OCI-LY7 (cell line): ENCODE data around the gene PLXNA1. TPM values are rescaled to one million over a fixed set of nuclear protein-coding genes. Genes with fewer than 3 reads are reported as not detected.

Experiments used
- BruUV-seq: library from RNA; stranded (reverse); fragments of 400-500 nt; replicated peaks from 2 replicates; lab custom pipeline; 2021; lab: Mats Ljungman, UMichigan
- CTCF ChIA-PET: fragments of 300-600 bp; sonication (Branson Sonifier 250); formaldehyde crosslinking; loops from one replicate; lab custom pipeline; 2022; ENCODE audit warnings: antibody characterized with exemption; ENCODE audit not compliant: unreplicated experiment; lab: Charles Lee
- POLR2A ChIA-PET: fragments of 300-600 bp; sonication (Branson Sonifier 250); formaldehyde crosslinking; loops from one replicate; lab custom pipeline; 2022; ENCODE audit warnings: antibody characterized with exemption; lab: Charles Lee
- DNase-seq: peaks from one replicate; pipeline ENCODE4 v3.0.0-alpha.2; 2015; ENCODE audit warnings: low spot score
- H2AFZ ChIP-seq: fragments of 200-600 bp; sonication (generic), shearing (Covaris generic); 2 replicates; pipeline ENCODE4 v1.6.1; 2014; ENCODE audit warnings: mild to moderate bottlenecking, antibody characterized with exemption, low read length, moderate library complexity
- H3K27ac ChIP-seq: fragments of 200-600 bp; sonication (generic); 2 replicates; pipeline ENCODE4 v1.5.1; 2014; ENCODE audit warnings: mixed run types, low read depth, mild to moderate bottlenecking, moderate library complexity, low read length, inconsistent platforms; ENCODE audit not compliant: poor library complexity, severe bottlenecking
- H3K36me3 ChIP-seq: fragments of 200-600 bp; sonication (generic); 2 replicates; pipeline ENCODE4 v1.6.1; 2014; ENCODE audit warnings: mild to moderate bottlenecking, antibody characterized with exemption, low read length, moderate library complexity, mixed read lengths; ENCODE audit not compliant: insufficient read depth
- H3K4me1 ChIP-seq: fragments of 200-600 bp; sonication (generic); 2 replicates; pipeline ENCODE4 v1.5.1; 2014; ENCODE audit warnings: mild to moderate bottlenecking, low read length; ENCODE audit not compliant: insufficient read depth, poor library complexity, severe bottlenecking
- H3K4me2 ChIP-seq: fragments of 200-600 bp; sonication (generic); 2 replicates; pipeline ENCODE4 v1.6.1; 2014; ENCODE audit warnings: mild to moderate bottlenecking, low read length
- H3K4me3 ChIP-seq: fragments of 200-600 bp; sonication (generic); 2 replicates; pipeline ENCODE4 v1.5.1; 2014; ENCODE audit warnings: mild to moderate bottlenecking, low read depth, low read length; ENCODE audit not compliant: poor library complexity, severe bottlenecking
- H3K79me2 ChIP-seq: fragments of 200-600 bp; sonication (generic); 2 replicates; pipeline ENCODE4 v1.6.1; 2016; ENCODE audit warnings: low read depth, mild to moderate bottlenecking, low read length, moderate library complexity, mixed read lengths; ENCODE audit not compliant: insufficient read depth
- H3K9me2 ChIP-seq: fragments of 200-600 bp; sonication (generic); 2 replicates; pipeline ENCODE4 v1.6.1; 2016; ENCODE audit warnings: mild to moderate bottlenecking, low read length, mixed read lengths; ENCODE audit not compliant: insufficient read depth
- H3K9me3 ChIP-seq: fragments of 200-600 bp; sonication (generic); 2 replicates; pipeline ENCODE4 v1.6.1; 2014; ENCODE audit warnings: mild to moderate bottlenecking, mixed run types, low read length, mixed read lengths
- H4K20me1 ChIP-seq: fragments of 200-600 bp; sonication (generic); 2 replicates; pipeline ENCODE4 v1.6.1; 2014; ENCODE audit warnings: mild to moderate bottlenecking, antibody characterized with exemption, low read length, moderate library complexity, mixed read lengths; ENCODE audit not compliant: insufficient read depth
- EZH2phosphoT487 ChIP-seq: fragments of 200-600 bp; sonication (generic); IDR thresholded peaks from 2 replicates; pipeline ENCODE4 v1.6.1; 2018; ENCODE audit warnings: low read depth, borderline replicate concordance, mild to moderate bottlenecking, mixed run types, antibody characterized with exemption, low read length, moderate library complexity, mixed read lengths
- intact Hi-C: fragments of 100-400 bp; cut with micrococcal nuclease; formaldehyde crosslinking; loops from one replicate; pipeline ENCODE4 v1.10.0; 2022; ENCODE audit not compliant: unreplicated experiment
- total RNA-seq, 2 experiments: library from RNA; depleted of rRNA in 1 of 2; stranded (reverse); fragments of >200 nt in 1 of 2; shearing (Covaris generic) in 1 of 2; gene quantifications; 2 replicates each; pipeline ENCODE4 v1.2.3, GENCODE V29; 2014 to 2022
- TF ChIP-seq, protein P1 (sequence below): fragments of 200-600 bp; sonication (generic); conservative IDR thresholded peaks from 2 replicates; pipeline ENCODE4 v1.5.1; 2014; ENCODE audit warnings: mild to moderate bottlenecking, antibody characterized with exemption, low read length, moderate library complexity, mixed read lengths

The PLXNA1 gene
- total RNA-seq, 2 experiments from 2014 or later: 3.6 to 4.4 TPM

- no peak for TF ChIP-seq EZH2phosphoT487
- TF ChIP-seq, protein P1, sequence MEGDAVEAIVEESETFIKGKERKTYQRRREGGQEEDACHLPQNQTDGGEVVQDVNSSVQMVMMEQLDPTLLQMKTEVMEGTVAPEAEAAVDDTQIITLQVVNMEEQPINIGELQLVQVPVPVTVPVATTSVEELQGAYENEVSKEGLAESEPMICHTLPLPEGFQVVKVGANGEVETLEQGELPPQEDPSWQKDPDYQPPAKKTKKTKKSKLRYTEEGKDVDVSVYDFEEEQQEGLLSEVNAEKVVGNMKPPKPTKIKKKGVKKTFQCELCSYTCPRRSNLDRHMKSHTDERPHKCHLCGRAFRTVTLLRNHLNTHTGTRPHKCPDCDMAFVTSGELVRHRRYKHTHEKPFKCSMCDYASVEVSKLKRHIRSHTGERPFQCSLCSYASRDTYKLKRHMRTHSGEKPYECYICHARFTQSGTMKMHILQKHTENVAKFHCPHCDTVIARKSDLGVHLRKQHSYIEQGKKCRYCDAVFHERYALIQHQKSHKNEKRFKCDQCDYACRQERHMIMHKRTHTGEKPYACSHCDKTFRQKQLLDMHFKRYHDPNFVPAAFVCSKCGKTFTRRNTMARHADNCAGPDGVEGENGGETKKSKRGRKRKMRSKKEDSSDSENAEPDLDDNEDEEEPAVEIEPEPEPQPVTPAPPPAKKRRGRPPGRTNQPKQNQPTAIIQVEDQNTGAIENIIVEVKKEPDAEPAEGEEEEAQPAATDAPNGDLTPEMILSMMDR: no peak
- H3K4me1 ChIP-seq: no peaks in the 10 kb centered on the region
- no peak for DNase-seq
Measured at GRCh38 chr3:127011270-127011992, 28.5 kb downstream of the PLXNA1 start.

GRCh38 chr3:127012091-127012490 is 29.2 kb downstream of the PLXNA1 start:
- H3K9me3 ChIP-seq: no peaks in the 10 kb centered on the region
- no peak overlapping the region for H2AFZ ChIP-seq
- POLR2A ChIA-PET: no interaction called here
- intact Hi-C loops: no loop called here
- TF ChIP-seq, protein P1: no peak
- no peak for TF ChIP-seq EZH2phosphoT487
- no peak for DNase-seq
- no TSS peak for BruUV-seq
- no peak overlapping the region for H3K4me2 ChIP-seq
- no peaks in the 10 kb centered on the region for H3K9me2 ChIP-seq
- H3K36me3 ChIP-seq: no peaks in the 10 kb centered on the region
- H3K4me1 ChIP-seq: no peaks in the 10 kb centered on the region
- no peak overlapping the region for H3K4me3 ChIP-seq
- no peak overlapping the region for H3K27ac ChIP-seq
- CTCF ChIA-PET: no interaction called here
- no peaks in the 10 kb centered on the region for H3K79me2 ChIP-seq
- H4K20me1 ChIP-seq: no peaks in the 10 kb centered on the region

More at GRCh38 chr3:127011270-127011992, 28.5 kb downstream of the PLXNA1 start:
- ChIA-PET CTCF (no interaction called here), POLR2A (no interaction called here)
- Histone ChIP-seq H3K27ac (no peak overlapping the region), H3K9me2 (no peaks in the 10 kb centered on the region), H2AFZ (no peak overlapping the region), H3K36me3 (no peaks in the 10 kb centered on the region), H4K20me1 (no peaks in the 10 kb centered on the region), H3K79me2 (no peaks in the 10 kb centered on the region), H3K4me3 (no peak overlapping the region), H3K9me3 (no peaks in the 10 kb centered on the region), H3K4me2 (no peak overlapping the region)
- BruUV-seq: no TSS peak
- intact Hi-C loops: no loop called here

DNA sequence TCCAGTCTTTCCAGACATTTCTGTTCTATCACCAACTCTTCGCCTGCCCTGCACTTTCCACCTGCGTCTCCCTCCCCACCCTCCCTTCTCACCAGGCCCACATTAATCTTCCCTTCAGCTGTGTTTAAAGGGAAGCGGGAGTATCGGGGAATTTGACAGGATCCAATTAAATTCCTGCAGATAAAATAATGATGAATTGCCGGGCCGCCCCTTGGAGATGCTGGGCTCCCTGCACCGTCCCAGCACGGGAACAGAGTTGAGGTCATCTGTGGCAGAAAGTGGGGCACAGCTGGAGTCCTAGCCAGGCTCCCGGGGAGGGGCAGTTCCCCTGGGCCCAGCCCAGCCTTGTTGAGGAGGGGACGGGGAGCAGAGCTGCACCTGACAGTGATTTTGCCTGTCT is 30.3 kb downstream of the PLXNA1 start:
- H3K4me3 ChIP-seq: no peak overlapping the region
- no peak overlapping the region for H2AFZ ChIP-seq
- no peak overlapping the region for H3K27ac ChIP-seq
- H4K20me1 ChIP-seq: no peaks in the 10 kb centered on the region
- H3K36me3 ChIP-seq: no peaks in the 10 kb centered on the region
- no TSS peak for BruUV-seq
- no peaks in the 10 kb centered on the region for H3K79me2 ChIP-seq
- H3K9me3 ChIP-seq: no peaks in the 10 kb centered on the region
- intact Hi-C loops: no loop called here
- CTCF ChIA-PET: no interaction called here
- DNase-seq: no peak
- no peaks in the 10 kb centered on the region for H3K9me2 ChIP-seq
- TF ChIP-seq EZH2phosphoT487: no peak
- TF ChIP-seq, protein P1: no peak
- no peaks in the 10 kb centered on the region for H3K4me1 ChIP-seq
- no peak overlapping the region for H3K4me2 ChIP-seq
- POLR2A ChIA-PET: no interaction called here
